Ishikawa (cell line): Measurements from ENCODE around the gene SIGLEC11.
"Not testable (repeated sequence)": the region's sequence is repeated elsewhere in the genome, so short reads cannot be mapped to it uniquely, and the experiment has no call there.

ENCODE experiments used
- CEBPB ChIP-seq: IDR thresholded peaks from 2 replicates; pipeline ENCODE4 v1.6.1; 2012
- CREB1 ChIP-seq: IDR thresholded peaks from 2 replicates; pipeline ENCODE4 v1.6.1; 2012; ENCODE audit warnings: low read depth
- EGR1 ChIP-seq: IDR thresholded peaks from 2 replicates; pipeline ENCODE4 v1.6.1; 2012
- EP300 ChIP-seq: IDR thresholded peaks from 2 replicates; pipeline ENCODE4 v1.6.1; 2012; ENCODE audit warnings: borderline replicate concordance
- FOXM1 ChIP-seq: IDR thresholded peaks from 2 replicates; pipeline ENCODE4 v1.6.1; 2012; ENCODE audit warnings: low read depth, borderline replicate concordance
- NFIC ChIP-seq: IDR thresholded peaks from 2 replicates; pipeline ENCODE4 v1.6.1; 2012
- RAD21 ChIP-seq: IDR thresholded peaks from 2 replicates; pipeline ENCODE4 v1.6.1; 2012; ENCODE audit warnings: low read depth
- TAF1 ChIP-seq: IDR thresholded peaks from 2 replicates; pipeline ENCODE4 v1.6.1; 2012; ENCODE audit warnings: low read depth, mild to moderate bottlenecking
- TCF12 ChIP-seq: IDR thresholded peaks from 2 replicates; pipeline ENCODE4 v1.6.1; 2012; ENCODE audit warnings: low read depth
- TEAD4 ChIP-seq: IDR thresholded peaks from 2 replicates; pipeline ENCODE4 v1.6.1; 2012
- USF1 ChIP-seq: IDR thresholded peaks from 2 replicates; pipeline ENCODE4 v1.6.1; 2012
- YY1 ChIP-seq: IDR thresholded peaks from 2 replicates; pipeline ENCODE4 v1.6.1; 2012; ENCODE audit warnings: low read depth
- ZBTB7A ChIP-seq: IDR thresholded peaks from 2 replicates; pipeline ENCODE4 v1.6.1; 2012; ENCODE audit warnings: low read depth
- TF ChIP-seq, protein P1 (sequence below): IDR thresholded peaks from 2 replicates; pipeline ENCODE4 v1.6.1; 2012
- TF ChIP-seq, protein P2 (sequence below): IDR thresholded peaks from 2 replicates; pipeline ENCODE4 v1.6.1; 2012; ENCODE audit warnings: low read depth, mild to moderate bottlenecking

The SIGLEC11 gene, protein sequence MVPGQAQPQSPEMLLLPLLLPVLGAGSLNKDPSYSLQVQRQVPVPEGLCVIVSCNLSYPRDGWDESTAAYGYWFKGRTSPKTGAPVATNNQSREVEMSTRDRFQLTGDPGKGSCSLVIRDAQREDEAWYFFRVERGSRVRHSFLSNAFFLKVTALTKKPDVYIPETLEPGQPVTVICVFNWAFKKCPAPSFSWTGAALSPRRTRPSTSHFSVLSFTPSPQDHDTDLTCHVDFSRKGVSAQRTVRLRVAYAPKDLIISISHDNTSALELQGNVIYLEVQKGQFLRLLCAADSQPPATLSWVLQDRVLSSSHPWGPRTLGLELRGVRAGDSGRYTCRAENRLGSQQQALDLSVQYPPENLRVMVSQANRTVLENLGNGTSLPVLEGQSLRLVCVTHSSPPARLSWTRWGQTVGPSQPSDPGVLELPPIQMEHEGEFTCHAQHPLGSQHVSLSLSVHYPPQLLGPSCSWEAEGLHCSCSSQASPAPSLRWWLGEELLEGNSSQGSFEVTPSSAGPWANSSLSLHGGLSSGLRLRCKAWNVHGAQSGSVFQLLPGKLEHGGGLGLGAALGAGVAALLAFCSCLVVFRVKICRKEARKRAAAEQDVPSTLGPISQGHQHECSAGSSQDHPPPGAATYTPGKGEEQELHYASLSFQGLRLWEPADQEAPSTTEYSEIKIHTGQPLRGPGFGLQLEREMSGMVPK

DNA sequence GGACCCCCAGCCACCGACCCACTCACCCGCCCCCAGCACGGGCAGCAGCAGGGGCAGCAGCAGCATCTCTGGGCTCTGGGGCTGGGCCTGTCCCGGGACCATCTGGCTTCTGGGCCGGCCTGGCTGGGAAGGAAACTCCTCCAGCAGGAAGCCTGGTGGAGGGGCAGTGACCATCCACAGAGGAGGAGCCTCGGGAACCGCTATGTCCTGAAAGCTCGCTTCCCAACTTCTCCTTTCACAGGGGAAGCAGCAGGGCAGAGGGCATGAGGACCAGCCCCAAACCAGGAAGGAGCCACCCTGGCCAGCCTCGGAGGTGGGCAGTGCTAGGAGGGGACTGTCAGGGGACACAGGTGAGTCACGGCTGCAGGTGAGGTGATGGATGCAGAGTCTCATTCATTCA is at the start of gene SIGLEC11:
Gene SIGLEC11 (minus strand): TSS at position 193 of the 400 bp plus-strand sequence. CDS start 91 bp downstream, at position 102.
- TF ChIP-seq RAD21, ZBTB7A, YY1: not testable (repeated sequence)

DNA sequence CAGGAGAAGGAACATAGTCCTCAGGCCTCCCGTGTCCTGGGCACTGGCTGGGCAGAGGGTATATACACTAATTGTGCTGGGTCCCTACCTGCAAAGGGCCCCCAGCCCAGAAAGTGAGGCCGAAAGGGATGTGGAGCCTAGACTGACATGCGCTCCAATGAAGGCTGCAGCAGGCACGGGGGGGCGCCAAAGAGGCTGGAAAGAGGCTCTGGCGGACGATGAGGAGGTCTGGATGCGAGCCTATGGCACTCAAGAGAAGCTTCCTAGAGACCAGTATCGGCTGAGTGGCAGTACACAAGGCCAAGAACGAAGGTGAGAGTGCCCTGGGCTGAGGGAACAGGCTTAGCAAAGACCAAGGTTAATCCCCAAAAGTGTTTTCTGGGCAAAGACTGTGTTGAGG is 47.6 kb upstream of the SIGLEC11 start:
- TF ChIP-seq EP300 (no peak), TCF12 (no peak), EGR1 (no peak), CEBPB (no peak), YY1 (no peak), NFIC (no peak), CREB1 (no peak), USF1 (no peak), ZBTB7A (no peak), RAD21 (no peak; the same call in 1 of the 2 replicates), FOXM1 (no peak), TAF1 (no peak), TEAD4 (no peak)
- TF ChIP-seq, protein P1, sequence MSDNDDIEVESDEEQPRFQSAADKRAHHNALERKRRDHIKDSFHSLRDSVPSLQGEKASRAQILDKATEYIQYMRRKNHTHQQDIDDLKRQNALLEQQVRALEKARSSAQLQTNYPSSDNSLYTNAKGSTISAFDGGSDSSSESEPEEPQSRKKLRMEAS, result no peak
- TF ChIP-seq, protein P2, sequence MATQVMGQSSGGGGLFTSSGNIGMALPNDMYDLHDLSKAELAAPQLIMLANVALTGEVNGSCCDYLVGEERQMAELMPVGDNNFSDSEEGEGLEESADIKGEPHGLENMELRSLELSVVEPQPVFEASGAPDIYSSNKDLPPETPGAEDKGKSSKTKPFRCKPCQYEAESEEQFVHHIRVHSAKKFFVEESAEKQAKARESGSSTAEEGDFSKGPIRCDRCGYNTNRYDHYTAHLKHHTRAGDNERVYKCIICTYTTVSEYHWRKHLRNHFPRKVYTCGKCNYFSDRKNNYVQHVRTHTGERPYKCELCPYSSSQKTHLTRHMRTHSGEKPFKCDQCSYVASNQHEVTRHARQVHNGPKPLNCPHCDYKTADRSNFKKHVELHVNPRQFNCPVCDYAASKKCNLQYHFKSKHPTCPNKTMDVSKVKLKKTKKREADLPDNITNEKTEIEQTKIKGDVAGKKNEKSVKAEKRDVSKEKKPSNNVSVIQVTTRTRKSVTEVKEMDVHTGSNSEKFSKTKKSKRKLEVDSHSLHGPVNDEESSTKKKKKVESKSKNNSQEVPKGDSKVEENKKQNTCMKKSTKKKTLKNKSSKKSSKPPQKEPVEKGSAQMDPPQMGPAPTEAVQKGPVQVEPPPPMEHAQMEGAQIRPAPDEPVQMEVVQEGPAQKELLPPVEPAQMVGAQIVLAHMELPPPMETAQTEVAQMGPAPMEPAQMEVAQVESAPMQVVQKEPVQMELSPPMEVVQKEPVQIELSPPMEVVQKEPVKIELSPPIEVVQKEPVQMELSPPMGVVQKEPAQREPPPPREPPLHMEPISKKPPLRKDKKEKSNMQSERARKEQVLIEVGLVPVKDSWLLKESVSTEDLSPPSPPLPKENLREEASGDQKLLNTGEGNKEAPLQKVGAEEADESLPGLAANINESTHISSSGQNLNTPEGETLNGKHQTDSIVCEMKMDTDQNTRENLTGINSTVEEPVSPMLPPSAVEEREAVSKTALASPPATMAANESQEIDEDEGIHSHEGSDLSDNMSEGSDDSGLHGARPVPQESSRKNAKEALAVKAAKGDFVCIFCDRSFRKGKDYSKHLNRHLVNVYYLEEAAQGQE, result no peak

- no peak for TF ChIP-seq CREB1
- TF ChIP-seq, protein P1, result no peak
- no peak for TF ChIP-seq ZBTB7A
- TF ChIP-seq TCF12, result no peak
- TF ChIP-seq YY1, result no peak
- TF ChIP-seq USF1, result no peak
- TF ChIP-seq NFIC, result no peak
- no peak for TF ChIP-seq RAD21
- TF ChIP-seq, protein P2, result no peak
- TF ChIP-seq CEBPB, result no peak
Observed at GRCh38 chr19:50007947-50008346, 47.0 kb upstream of the SIGLEC11 start.

GRCh38 chr19:50007170-50007569 is 46.2 kb upstream of the SIGLEC11 start:
- TF ChIP-seq CREB1 (no peak), NFIC (no peak), TEAD4 (no peak), YY1 (no peak)

- TF ChIP-seq EGR1, result no peak
- TF ChIP-seq YY1, result no peak
- no peak for TF ChIP-seq CEBPB
- TF ChIP-seq, protein P1, result no peak
- no peak for TF ChIP-seq NFIC
- TF ChIP-seq TEAD4, result no peak
- no peak for TF ChIP-seq FOXM1
- TF ChIP-seq RAD21, result no peak
- TF ChIP-seq TAF1, result no peak
- TF ChIP-seq, protein P2, result no peak
- TF ChIP-seq CREB1, result no peak
- TF ChIP-seq ZBTB7A, result no peak
- TF ChIP-seq TCF12, result no peak
- no peak for TF ChIP-seq USF1
- TF ChIP-seq EP300, result no peak
Observed at GRCh38 chr19:50005428-50005827, 44.5 kb upstream of the SIGLEC11 start.
